Measurements from ENCODE around the gene CMC2. TPM values are rescaled to one million over a fixed set of nuclear protein-coding genes. Genes with fewer than 3 reads are reported as not detected.
A peak's percentile ranks its signal among the peaks of the same experiment; 100 is the strongest.

CMC2 gene
- total and polyA plus RNA-seq, 2 of the 13 experiments (the other 11 are each of a cell fraction or from before 2014, with no cell fraction given): 116 to 129 TPM

GRCh38 chr16:80993307-80993706, 13.4 kb downstream of the CMC2 start (continued):
- TF ChIP-seq, protein P1, sequence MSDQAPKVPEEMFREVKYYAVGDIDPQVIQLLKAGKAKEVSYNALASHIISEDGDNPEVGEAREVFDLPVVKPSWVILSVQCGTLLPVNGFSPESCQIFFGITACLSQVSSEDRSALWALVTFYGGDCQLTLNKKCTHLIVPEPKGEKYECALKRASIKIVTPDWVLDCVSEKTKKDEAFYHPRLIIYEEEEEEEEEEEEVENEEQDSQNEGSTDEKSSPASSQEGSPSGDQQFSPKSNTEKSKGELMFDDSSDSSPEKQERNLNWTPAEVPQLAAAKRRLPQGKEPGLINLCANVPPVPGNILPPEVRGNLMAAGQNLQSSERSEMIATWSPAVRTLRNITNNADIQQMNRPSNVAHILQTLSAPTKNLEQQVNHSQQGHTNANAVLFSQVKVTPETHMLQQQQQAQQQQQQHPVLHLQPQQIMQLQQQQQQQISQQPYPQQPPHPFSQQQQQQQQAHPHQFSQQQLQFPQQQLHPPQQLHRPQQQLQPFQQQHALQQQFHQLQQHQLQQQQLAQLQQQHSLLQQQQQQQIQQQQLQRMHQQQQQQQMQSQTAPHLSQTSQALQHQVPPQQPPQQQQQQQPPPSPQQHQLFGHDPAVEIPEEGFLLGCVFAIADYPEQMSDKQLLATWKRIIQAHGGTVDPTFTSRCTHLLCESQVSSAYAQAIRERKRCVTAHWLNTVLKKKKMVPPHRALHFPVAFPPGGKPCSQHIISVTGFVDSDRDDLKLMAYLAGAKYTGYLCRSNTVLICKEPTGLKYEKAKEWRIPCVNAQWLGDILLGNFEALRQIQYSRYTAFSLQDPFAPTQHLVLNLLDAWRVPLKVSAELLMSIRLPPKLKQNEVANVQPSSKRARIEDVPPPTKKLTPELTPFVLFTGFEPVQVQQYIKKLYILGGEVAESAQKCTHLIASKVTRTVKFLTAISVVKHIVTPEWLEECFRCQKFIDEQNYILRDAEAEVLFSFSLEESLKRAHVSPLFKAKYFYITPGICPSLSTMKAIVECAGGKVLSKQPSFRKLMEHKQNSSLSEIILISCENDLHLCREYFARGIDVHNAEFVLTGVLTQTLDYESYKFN (CRISPR knock-in tag; conservative IDR thresholded peaks at IDR 0.05): 0 out of 2 replicates have a peak, but pooled peaks have one; percentile 7
- TF ChIP-seq, protein P2, sequence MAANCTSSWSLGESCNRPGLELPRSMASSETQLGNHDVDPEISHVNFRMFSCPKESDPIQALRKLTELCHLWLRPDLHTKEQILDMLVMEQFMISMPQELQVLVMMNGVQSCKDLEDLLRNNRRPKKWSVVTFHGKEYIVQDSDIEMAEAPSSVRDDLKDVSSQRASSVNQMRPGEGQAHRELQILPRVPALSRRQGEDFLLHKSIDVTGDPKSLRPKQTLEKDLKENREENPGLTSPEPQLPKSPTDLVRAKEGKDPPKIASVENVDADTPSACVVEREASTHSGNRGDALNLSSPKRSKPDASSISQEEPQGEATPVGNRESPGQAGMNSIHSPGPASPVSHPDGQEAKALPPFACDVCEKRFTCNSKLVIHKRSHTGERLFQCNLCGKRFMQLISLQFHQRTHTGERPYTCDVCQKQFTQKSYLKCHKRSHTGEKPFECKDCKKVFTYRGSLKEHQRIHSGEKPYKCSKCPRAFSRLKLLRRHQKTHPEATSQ (CRISPR knock-in tag; IDR thresholded peaks at IDR 0.05; ENCODE audit: borderline replicate concordance): no peak
- no peak for TF ChIP-seq POLR2A (IDR thresholded peaks at IDR 0.05; ENCODE audit: insufficient read depth in 1 of 2, low read depth in 2 of 2, low read length in 2 of 2)

- DNase-seq (ENCODE audit: low spot score) (no peak), FAIRE-seq (no peak), ATAC-seq (no peak)
- in situ Hi-C loops (cut with HindIII; ENCODE audit: extremely low pct_ligation_motif_present, low pct_unique_long_range_greater_than_20kb): no loop called here
- intact Hi-C loops (cut with micrococcal nuclease; ENCODE audit: unreplicated experiment): no loop called here
- CTCF ChIA-PET (ENCODE audit: low intra/inter-chr PET ratio, low total read pairs): no interaction called here
- Histone ChIP-seq H4K20me1 (ENCODE audit: insufficient read depth, low read length) (no peaks in the 10 kb centered on the region), H3K9ac (ENCODE audit: insufficient read depth, low read depth, low read length) (peak overlapping the region; percentile 40), H3K27me3 (ENCODE audit: control insufficient read depth in 1 of 2, insufficient read depth in 2 of 2, low read length in 2 of 2) (no peaks in the 10 kb centered on the region), H3K27ac (ENCODE audit: extremely low read length, insufficient read depth, low read length) (peak overlapping the region; percentile 65), H3K9me3 (ENCODE audit: low read length) (no peaks in the 10 kb centered on the region), H3K36me3 (replicated peaks in 1 of 2; ENCODE audit: control insufficient read depth in 1 of 2, insufficient read depth in 2 of 2, low read length in 2 of 2) (no peaks in the 10 kb centered on the region; a peak in 2 of 5 replicates), H3K4me1 (ENCODE audit: insufficient read depth, low read length) (peaks cover 85% of the 10 kb centered on the region), H3K4me3 (replicated peaks in 1 of 3; ENCODE audit: insufficient read depth in 1 of 3, low read depth in 2 of 3, low read length in 3 of 3) (0 out of 6 replicates have a peak overlapping the region, but pooled peaks of 1 of the 3 experiments have one; percentile 1), H3K79me2 (ENCODE audit: insufficient read depth, low read length) (peaks cover 95% of the 10 kb centered on the region), H2AFZ (ENCODE audit: low read length) (no peak overlapping the region), H3K4me2 (ENCODE audit: low read depth, low read length) (peak overlapping the region; percentile 67)
- TF ChIP-seq, protein P3, sequence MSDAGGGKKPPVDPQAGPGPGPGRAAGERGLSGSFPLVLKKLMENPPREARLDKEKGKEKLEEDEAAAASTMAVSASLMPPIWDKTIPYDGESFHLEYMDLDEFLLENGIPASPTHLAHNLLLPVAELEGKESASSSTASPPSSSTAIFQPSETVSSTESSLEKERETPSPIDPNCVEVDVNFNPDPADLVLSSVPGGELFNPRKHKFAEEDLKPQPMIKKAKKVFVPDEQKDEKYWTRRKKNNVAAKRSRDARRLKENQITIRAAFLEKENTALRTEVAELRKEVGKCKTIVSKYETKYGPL (CRISPR knock-in tag; IDR thresholded peaks at IDR 0.05): 0 out of 2 replicates have a peak, but pooled peaks have one; percentile 50
- TF ChIP-seq HNRNPLL (IDR thresholded peaks at IDR 0.05; ENCODE audit: low read depth, low read length, poor library complexity, severe bottlenecking) (no peak), ZNF567 (CRISPR knock-in tag; IDR thresholded peaks at IDR 0.05; ENCODE audit: borderline replicate concordance) (no peak), ZSCAN25 (CRISPR knock-in tag; IDR thresholded peaks at IDR 0.05) (no peak), ZNF121 (CRISPR knock-in tag; IDR thresholded peaks at IDR 0.05) (peak; percentile 70)
- TF ChIP-seq, protein P1 (CRISPR knock-in tag; conservative IDR thresholded peaks at IDR 0.05): 0 out of 2 replicates have a peak, but pooled peaks have one; percentile 10
- no TSS peak for BruUV-seq (replicated peaks)
- 23% methylated on average over 3 of the region's 3 CpGs for WGBS (ENCODE audit: low lambda C conversion rate)
- POLR2A ChIA-PET: interaction anchor here (1.2 to 1.4 kb wide), 4 partner anchors 12 to 84 kb away, joined by 3 to 8 read pairs (median 5); partner anchors contain the start of genes C16orf46, CENPN and CMC2
These were observed 13.9 kb downstream of the CMC2 start for GRCh38 chr16:80992676-80993293.
